Gastroesophageal sphincter (tissue), 4 donors: ENCODE measurements around the gene BCS1L. TPM values are rescaled to one million over a fixed set of nuclear protein-coding genes. Genes with fewer than 3 reads are reported as not detected.

Experiments used
- ATAC-seq: fragments of 150-250 bp; one replicate; pipeline ENCODE4 v1.9.1; 2016; ENCODE audit warnings: mild to moderate bottlenecking, moderate library complexity
- H3K27ac ChIP-seq, 4 donors: fragments of 200-600 bp; sonication (generic) in 3 of 4; 1 replicate in 3 of 4; 2 replicates in 1 of 4; pipeline ENCODE4 v1.5.1; 2016 to 2019
- H3K27me3 ChIP-seq: fragments of 200-600 bp; sonication (generic); one replicate; pipeline ENCODE4 v1.5.1; 2019
- H3K36me3 ChIP-seq, 2 donors: fragments of 200-600 bp; sonication (generic); one replicate each; pipeline ENCODE4 v1.5.1; 2019; ENCODE audit warnings: control low read depth in 1 of 2
- H3K4me1 ChIP-seq, 3 donors: fragments of 200-600 bp; sonication (generic); 1 replicate in 2 of 3; 2 replicates in 1 of 3; pipeline ENCODE4 v1.5.1; 2016 to 2019; ENCODE audit warnings: control low read depth in 2 of 3
- H3K4me3 ChIP-seq, 2 donors: fragments of 200-600 bp; sonication (generic); one replicate each; pipeline ENCODE4 v1.5.1; 2019; ENCODE audit warnings: mild to moderate bottlenecking in 1 of 2, moderate library complexity in 1 of 2
- H3K9me3 ChIP-seq, 3 donors: fragments of 200-600 bp; sonication (generic); one replicate each; pipeline ENCODE4 v1.5.1; 2017 to 2019; ENCODE audit warnings: control low read depth in 2 of 3
- CTCF ChIP-seq, 4 experiments: fragments of 200-600 bp in 2 of 4; fragments of 450-650 bp in 2 of 4; sonication (generic) in 1 of 4; IDR thresholded peaks; one replicate each; pipeline ENCODE4 v1.5.1; 2017 to 2019; ENCODE audit warnings: antibody characterized with exemption in 4 of 4, mild to moderate bottlenecking in 2 of 4, moderate library complexity in 2 of 4
- EP300 ChIP-seq: sonication (generic); formaldehyde crosslinking; IDR thresholded peaks from one replicate; pipeline ENCODE4 v1.6.1; 2017; ENCODE audit warnings: antibody characterized with exemption, mild to moderate bottlenecking
- POLR2A ChIP-seq, 2 donors: fragments of 450-650 bp; IDR thresholded peaks; one replicate each; pipeline ENCODE4 v1.6.1; 2017; ENCODE audit warnings: antibody characterized with exemption in 2 of 2, mild to moderate bottlenecking in 2 of 2, moderate library complexity in 1 of 2
- POLR2AphosphoS5 ChIP-seq: sonication (generic); formaldehyde crosslinking; IDR thresholded peaks from one replicate; pipeline ENCODE4 v1.6.1; 2017; ENCODE audit warnings: antibody characterized with exemption
- WGBS, 2 donors: methylation state at CpG; one replicate each; pipeline ENCODE4 v1.1.5; 2018; ENCODE audit warnings: low coverage in 1 of 2; 5-methylcytosine and 5-hydroxymethylcytosine counted together
- total RNA-seq, 4 donors: library from RNA; depleted of rRNA; stranded (reverse); fragments of >200 nt; gene quantifications; one replicate each; pipeline ENCODE4 v1.1.0, GENCODE V29; 2016

BCS1L gene
- total RNA-seq, 4 donors from 2014 or later, result 24.3 to 37.4 (median 29.9) TPM

GRCh38 chr2:218635719-218636118, 23.8 kb upstream of the BCS1L start:
- H3K9me3 ChIP-seq, result no peaks in the 10 kb centered on the region
- 89 to 94% methylated on average over 3 to 4 of the region's 5 CpGs for WGBS, 2 donors
- H3K4me1 ChIP-seq, result peaks cover 0 to 8% (median 0%) of the 10 kb centered on the region in 3 donors
- H3K27ac ChIP-seq, result no peak overlapping the region
- no peak overlapping the region for H3K4me3 ChIP-seq
- peaks cover 0 to 90% of the 10 kb centered on the region in 2 donors for H3K36me3 ChIP-seq
- no peak for TF ChIP-seq POLR2AphosphoS5
- no peak for ATAC-seq
- no peaks in the 10 kb centered on the region for H3K27me3 ChIP-seq

GRCh38 chr2:218638372-218638771, 21.1 kb upstream of the BCS1L start:
- Histone ChIP-seq H3K9me3 (no peaks in the 10 kb centered on the region), H3K27me3 (no peaks in the 10 kb centered on the region), H3K4me3 (no peak overlapping the region), H3K27ac (no peak overlapping the region), H3K36me3 (peaks cover 0 to 100% of the 10 kb centered on the region in 2 donors), H3K4me1 (no peaks in the 10 kb centered on the region)
- TF ChIP-seq CTCF (IDR thresholded peaks at IDR 0.05) (no peak), EP300 (no peak), POLR2AphosphoS5 (no peak), POLR2A (IDR thresholded peaks at IDR 0.05) (no peak)
- WGBS, 2 donors, result no CpG with 5 or more reads among the region's 18 CpGs
- no peak for ATAC-seq

GRCh38 chr2:218642121-218642656, 17.3 kb upstream of the BCS1L start:
- no peak overlapping the region for H3K4me3 ChIP-seq
- H3K4me1 ChIP-seq, result no peaks in the 10 kb centered on the region
- WGBS, 2 donors, result 87 to 100% methylated on average over 2 to 3 of the region's 18 CpGs
- ATAC-seq, result no peak
- H3K36me3 ChIP-seq, result peaks cover 0 to 100% of the 10 kb centered on the region in 2 donors
- H3K27me3 ChIP-seq, result no peaks in the 10 kb centered on the region
- H3K9me3 ChIP-seq, result no peaks in the 10 kb centered on the region
- no peak for TF ChIP-seq EP300
- no peak for TF ChIP-seq POLR2A (IDR thresholded peaks at IDR 0.05)
- TF ChIP-seq POLR2AphosphoS5, result no peak
- no peak for TF ChIP-seq CTCF (IDR thresholded peaks at IDR 0.05)
- no peak overlapping the region for H3K27ac ChIP-seq

GRCh38 chr2:218642786-218643185, 16.7 kb upstream of the BCS1L start:
- TF ChIP-seq CTCF (IDR thresholded peaks at IDR 0.05) (no peak), POLR2A (IDR thresholded peaks at IDR 0.05) (no peak), POLR2AphosphoS5 (no peak), EP300 (no peak)
- Histone ChIP-seq H3K4me1 (no peaks in the 10 kb centered on the region), H3K36me3 (peaks cover 0 to 100% of the 10 kb centered on the region in 2 donors), H3K27ac (no peak overlapping the region), H3K9me3 (no peaks in the 10 kb centered on the region), H3K4me3 (no peak overlapping the region), H3K27me3 (no peaks in the 10 kb centered on the region)
- no peak for ATAC-seq
- 60% methylated on average over 1 of the region's 17 CpGs; no CpG with 5 or more reads in 1 of the 2 donors for WGBS, 2 donors

GRCh38 chr2:218643751-218644310, 15.7 kb upstream of the BCS1L start:
- H3K27ac ChIP-seq, result no peak overlapping the region
- peaks cover 0 to 100% of the 10 kb centered on the region in 2 donors for H3K36me3 ChIP-seq
- no peaks in the 10 kb centered on the region for H3K27me3 ChIP-seq
- TF ChIP-seq CTCF (IDR thresholded peaks at IDR 0.05), result no peak
- TF ChIP-seq POLR2A (IDR thresholded peaks at IDR 0.05), result no peak
- TF ChIP-seq POLR2AphosphoS5, result no peak
- no peak for TF ChIP-seq EP300
- ATAC-seq, result no peak
- H3K4me3 ChIP-seq, result no peak overlapping the region
- peaks cover 0 to 4% (median 0%) of the 10 kb centered on the region in 3 donors for H3K4me1 ChIP-seq
- no peaks in the 10 kb centered on the region for H3K9me3 ChIP-seq
- WGBS, 2 donors, result 80% methylated on average over 1 of the region's 10 CpGs; no CpG with 5 or more reads in 1 of the 2 donors
